ENCODE results near the gene PINK1. TPM values are rescaled to one million over a fixed set of nuclear protein-coding genes. Genes with fewer than 3 reads are reported as not detected.

Gene PINK1
- total and polyA plus RNA-seq, 2 experiments from 2014 or later: 73.2 to 96.4 TPM

DNA sequence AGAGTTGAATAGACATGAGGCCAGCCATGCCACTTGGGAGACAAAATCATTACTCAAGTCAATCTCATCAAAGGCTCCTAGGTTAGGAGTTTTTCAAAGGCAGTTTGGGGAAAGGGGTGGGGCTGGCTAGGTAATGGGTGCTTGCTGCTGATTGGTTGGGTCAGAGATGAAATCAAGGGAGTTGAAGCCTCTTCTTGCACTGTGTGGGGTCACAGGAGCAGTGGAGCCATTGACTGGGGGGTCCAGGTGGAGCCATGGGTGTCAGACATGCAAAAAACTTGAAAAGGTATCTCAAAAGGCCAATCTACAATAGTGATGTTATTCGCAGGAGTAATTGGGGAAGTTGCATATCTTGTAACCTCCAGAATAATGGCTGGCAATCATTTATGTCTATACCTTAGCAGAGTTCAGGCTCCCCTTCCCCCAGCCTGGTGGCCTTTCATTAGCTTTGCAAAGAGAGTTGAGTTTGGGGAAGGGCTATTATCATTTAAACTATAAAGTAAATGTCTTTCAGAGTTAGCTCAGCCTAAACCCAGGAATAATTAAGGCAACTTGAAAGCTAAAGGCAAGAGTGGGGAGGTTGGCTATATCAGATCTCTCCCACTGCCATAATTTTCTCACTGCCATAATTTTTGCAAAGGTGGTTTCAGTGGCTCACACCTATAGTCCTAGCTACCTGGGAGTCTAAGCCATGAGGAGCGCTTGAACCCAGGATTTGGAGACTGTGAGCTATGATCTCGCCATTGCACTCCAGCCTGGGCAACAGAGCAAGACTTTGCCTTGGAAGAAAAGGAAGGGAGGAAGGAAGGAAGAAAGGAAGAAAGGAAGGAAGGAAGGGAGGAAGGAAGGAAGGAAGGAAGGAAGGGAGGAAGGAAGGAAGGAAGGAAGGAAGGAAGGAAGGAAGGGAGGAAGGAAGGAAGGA lies 7.8 kb upstream of the PINK1 start:
- no peak overlapping the region for H3K4me2 ChIP-seq
- TF ChIP-seq, protein P1, sequence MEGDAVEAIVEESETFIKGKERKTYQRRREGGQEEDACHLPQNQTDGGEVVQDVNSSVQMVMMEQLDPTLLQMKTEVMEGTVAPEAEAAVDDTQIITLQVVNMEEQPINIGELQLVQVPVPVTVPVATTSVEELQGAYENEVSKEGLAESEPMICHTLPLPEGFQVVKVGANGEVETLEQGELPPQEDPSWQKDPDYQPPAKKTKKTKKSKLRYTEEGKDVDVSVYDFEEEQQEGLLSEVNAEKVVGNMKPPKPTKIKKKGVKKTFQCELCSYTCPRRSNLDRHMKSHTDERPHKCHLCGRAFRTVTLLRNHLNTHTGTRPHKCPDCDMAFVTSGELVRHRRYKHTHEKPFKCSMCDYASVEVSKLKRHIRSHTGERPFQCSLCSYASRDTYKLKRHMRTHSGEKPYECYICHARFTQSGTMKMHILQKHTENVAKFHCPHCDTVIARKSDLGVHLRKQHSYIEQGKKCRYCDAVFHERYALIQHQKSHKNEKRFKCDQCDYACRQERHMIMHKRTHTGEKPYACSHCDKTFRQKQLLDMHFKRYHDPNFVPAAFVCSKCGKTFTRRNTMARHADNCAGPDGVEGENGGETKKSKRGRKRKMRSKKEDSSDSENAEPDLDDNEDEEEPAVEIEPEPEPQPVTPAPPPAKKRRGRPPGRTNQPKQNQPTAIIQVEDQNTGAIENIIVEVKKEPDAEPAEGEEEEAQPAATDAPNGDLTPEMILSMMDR (IDR thresholded peaks at IDR 0.05; ENCODE audit: poor library complexity): no peak
- TF ChIP-seq EZH2phosphoT487 (IDR thresholded peaks at IDR 0.05; ENCODE audit: low read depth, severe bottlenecking, unreplicated experiment) (no peak), EZH2 (IDR thresholded peaks at IDR 0.05; ENCODE audit: borderline replicate concordance) (no peak)
- no peaks in the 10 kb centered on the region for H3K4me1 ChIP-seq (ENCODE audit: insufficient read depth)
- no peak overlapping the region for H3K27ac ChIP-seq
- H3K9me3 ChIP-seq (ENCODE audit: low read depth): no peaks in the 10 kb centered on the region
- no peaks in the 10 kb centered on the region for H4K20me1 ChIP-seq (ENCODE audit: insufficient read depth, poor library complexity, severe bottlenecking)
- no peaks in the 10 kb centered on the region for H3K36me3 ChIP-seq (replicated peaks; ENCODE audit: insufficient read depth, low read depth)
- no peaks in the 10 kb centered on the region for H3K27me3 ChIP-seq
- no peak overlapping the region for H3K4me3 ChIP-seq
- DNase-seq (ENCODE audit: low spot score): no peak
- no peaks in the 10 kb centered on the region for H3K9me2 ChIP-seq (replicated peaks; ENCODE audit: insufficient read depth)
- 68% methylated on average over 3 of the region's 3 CpGs for WGBS (ENCODE audit: low lambda C conversion rate, missing lambda C conversion rate)
- no peak overlapping the region for H2AFZ ChIP-seq
- H3K79me2 ChIP-seq: no peaks in the 10 kb centered on the region

DNA sequence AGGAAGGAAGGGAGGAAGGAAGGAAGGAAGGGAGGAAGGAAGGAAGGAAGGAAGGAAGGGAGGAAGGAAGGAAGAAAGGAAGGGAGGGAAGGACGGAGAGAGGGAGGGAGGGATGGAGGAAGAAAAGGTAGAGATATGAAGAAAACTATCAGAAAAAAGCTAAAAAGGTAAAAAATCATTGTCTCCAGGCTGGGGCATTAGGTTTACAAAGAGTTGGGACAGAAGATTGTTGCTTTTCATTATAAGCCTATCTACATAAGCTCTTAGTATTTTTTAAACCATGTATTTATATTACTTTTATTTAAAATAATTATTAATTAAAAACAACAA lies 7.2 kb upstream of the PINK1 start:
- TF ChIP-seq EZH2phosphoT487 (IDR thresholded peaks at IDR 0.05; ENCODE audit: low read depth, severe bottlenecking, unreplicated experiment): no peak
- no peak for TF ChIP-seq EZH2 (IDR thresholded peaks at IDR 0.05; ENCODE audit: borderline replicate concordance)
- TF ChIP-seq, protein P1 (IDR thresholded peaks at IDR 0.05; ENCODE audit: poor library complexity): no peak
- H3K9me2 ChIP-seq (replicated peaks; ENCODE audit: insufficient read depth): no peaks in the 10 kb centered on the region
- no peaks in the 10 kb centered on the region for H3K27me3 ChIP-seq
- WGBS (ENCODE audit: low lambda C conversion rate, missing lambda C conversion rate): no CpG with 5 or more reads among the region's 1 CpG
- no peaks in the 10 kb centered on the region for H3K4me1 ChIP-seq (ENCODE audit: insufficient read depth)
- no peak for DNase-seq (ENCODE audit: low spot score)
- no peak overlapping the region for H3K4me3 ChIP-seq
- no peaks in the 10 kb centered on the region for H4K20me1 ChIP-seq (ENCODE audit: insufficient read depth, poor library complexity, severe bottlenecking)
- no peaks in the 10 kb centered on the region for H3K79me2 ChIP-seq
- H3K27ac ChIP-seq: no peak overlapping the region
- H3K36me3 ChIP-seq (replicated peaks; ENCODE audit: insufficient read depth, low read depth): no peaks in the 10 kb centered on the region
- no peak overlapping the region for H2AFZ ChIP-seq
- H3K4me2 ChIP-seq: no peak overlapping the region
- H3K9me3 ChIP-seq (ENCODE audit: low read depth): no peaks in the 10 kb centered on the region

DNA sequence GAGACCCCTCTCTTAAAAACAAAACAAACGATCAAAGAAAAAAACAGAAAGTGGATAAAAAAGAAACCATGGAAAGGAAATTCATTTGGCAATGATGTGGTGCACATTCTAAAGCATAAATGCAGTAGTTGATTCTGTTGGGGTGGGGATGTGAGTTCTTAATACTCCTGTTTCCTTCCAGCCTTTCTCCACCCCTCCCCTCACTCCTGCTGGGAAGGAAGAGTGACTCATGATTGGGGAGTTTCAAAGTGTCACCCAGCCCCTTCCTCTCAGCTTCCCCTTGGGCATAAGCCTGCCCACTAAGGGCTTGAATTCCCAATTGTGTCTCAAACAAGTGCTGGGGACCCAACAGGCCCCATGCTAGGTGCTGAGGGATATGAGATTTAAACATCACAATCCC lies 6.7 kb upstream of the PINK1 start:
- WGBS (ENCODE audit: low lambda C conversion rate, missing lambda C conversion rate): 82% methylated on average over 1 of the region's 1 CpG
- Histone ChIP-seq H3K9me3 (ENCODE audit: low read depth) (no peaks in the 10 kb centered on the region), H3K4me2 (no peak overlapping the region), H3K79me2 (no peaks in the 10 kb centered on the region), H3K4me1 (ENCODE audit: insufficient read depth) (no peaks in the 10 kb centered on the region), H2AFZ (no peak overlapping the region), H4K20me1 (ENCODE audit: insufficient read depth, poor library complexity, severe bottlenecking) (no peaks in the 10 kb centered on the region), H3K27ac (no peak overlapping the region), H3K9me2 (replicated peaks; ENCODE audit: insufficient read depth) (no peaks in the 10 kb centered on the region), H3K4me3 (no peak overlapping the region), H3K27me3 (no peaks in the 10 kb centered on the region), H3K36me3 (replicated peaks; ENCODE audit: insufficient read depth, low read depth) (no peaks in the 10 kb centered on the region)
- no peak for DNase-seq (ENCODE audit: low spot score)
- TF ChIP-seq, protein P1 (IDR thresholded peaks at IDR 0.05; ENCODE audit: poor library complexity): no peak
- TF ChIP-seq EZH2phosphoT487 (IDR thresholded peaks at IDR 0.05; ENCODE audit: low read depth, severe bottlenecking, unreplicated experiment) (no peak), EZH2 (IDR thresholded peaks at IDR 0.05; ENCODE audit: borderline replicate concordance) (no peak)
